ENCODE measurements around the gene PARK7.

- no peak for TF ChIP-seq GATA3 (IDR thresholded peaks at IDR 0.05; ENCODE audit: low read depth, low read length)
- TF ChIP-seq GATA2 (IDR thresholded peaks at IDR 0.05; ENCODE audit: low read depth, low read length) = no peak
These were observed 464 bp downstream of the PARK7 start for GRCh38 chr1:7962014-7962335.
